22Rv1 (cell line): Measurements from ENCODE around the gene LHFPL4.

Source experiments
- CTCF ChIP-seq: fragments of 450-650 bp; IDR thresholded peaks from 2 replicates; pipeline ENCODE4 v1.5.1; 2017; ENCODE audit warnings: mild to moderate bottlenecking
- ZFX ChIP-seq: fragments of 450-650 bp; IDR thresholded peaks from 2 replicates; pipeline ENCODE4 v1.6.1; 2017; ENCODE audit warnings: antibody characterized with exemption, borderline replicate concordance

DNA sequence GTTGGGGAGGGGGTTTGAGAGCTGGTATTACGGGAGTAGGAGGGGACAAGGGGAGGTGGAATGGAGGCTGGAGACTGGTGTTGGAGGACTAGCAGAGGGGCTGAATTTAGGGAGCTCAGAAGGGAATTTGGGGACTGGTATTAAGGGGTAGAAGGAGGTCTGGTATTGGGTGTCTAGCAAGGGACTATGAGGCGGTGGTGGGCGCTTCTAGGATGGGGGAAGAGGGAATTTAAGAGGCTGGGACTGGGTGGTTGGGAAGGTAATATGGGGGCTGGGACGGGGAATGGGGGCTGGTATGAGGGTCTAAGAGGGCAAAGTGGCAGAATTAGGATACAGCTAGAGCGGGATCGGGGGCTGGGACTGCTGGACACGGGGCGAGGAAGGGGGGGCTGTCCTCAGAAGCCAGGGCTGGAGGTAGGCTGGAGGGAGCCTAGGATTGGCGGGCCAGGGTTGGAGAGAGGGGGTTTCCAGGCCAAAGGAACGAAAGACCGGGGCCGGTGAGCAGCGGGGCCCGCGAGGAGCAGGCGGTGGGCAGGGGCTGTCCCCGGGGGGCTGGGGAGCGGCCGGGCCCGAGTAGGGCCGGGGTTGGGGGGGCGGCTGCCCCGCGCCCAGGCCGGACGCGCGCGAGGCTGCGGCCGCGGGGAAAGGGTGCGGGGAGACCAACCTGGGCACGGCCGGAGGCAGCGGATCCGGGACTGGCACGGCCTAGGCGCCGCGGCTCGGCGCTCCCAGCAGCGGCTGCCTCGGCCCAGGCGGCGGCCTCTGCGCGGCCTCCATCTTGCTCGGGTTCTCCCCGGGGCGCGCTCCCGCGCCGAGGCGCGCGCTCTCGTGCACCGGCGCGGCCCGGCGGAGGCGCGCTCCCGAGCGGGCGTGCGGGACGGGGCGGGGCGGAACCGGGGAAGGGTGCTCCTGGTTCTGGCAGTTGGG is at the start of gene LHFPL4:
- TF ChIP-seq CTCF (no peak), ZFX (no peak)
